Lower lobe of right lung (tissue), 2 donors: Measurements from ENCODE around the gene SLC30A9. TPM values are rescaled to one million over a fixed set of nuclear protein-coding genes. Genes with fewer than 3 reads are reported as not detected.

Source experiments
- ATAC-seq, 2 donors: fragments of 200-7000 bp; cut with Tn5 transposase; one replicate each; pipeline ENCODE4 v1.9.1; 2020 to 2022; ENCODE audit warnings: mild to moderate bottlenecking in 2 of 2, moderate library complexity in 2 of 2
- DNase-seq: peaks from one replicate; pipeline ENCODE4 v3.0.0-alpha.2; 2020
- H3K27ac ChIP-seq: fragments of 200-600 bp; one replicate; pipeline ENCODE4 v1.8.0; 2022
- H3K27me3 ChIP-seq: fragments of 200-600 bp; one replicate; pipeline ENCODE4 v1.8.0; 2022; ENCODE audit warnings: low read depth
- H3K36me3 ChIP-seq: fragments of 200-600 bp; one replicate; pipeline ENCODE4 v1.8.0; 2022; ENCODE audit warnings: mild to moderate bottlenecking
- H3K4me1 ChIP-seq: fragments of 200-600 bp; one replicate; pipeline ENCODE4 v1.8.0; 2022
- H3K4me3 ChIP-seq: fragments of 200-600 bp; one replicate; pipeline ENCODE4 v1.8.0; 2022; ENCODE audit warnings: mild to moderate bottlenecking
- H3K9me3 ChIP-seq: fragments of 200-600 bp; one replicate; pipeline ENCODE4 v1.8.0; 2022
- CTCF ChIP-seq: fragments of 200-600 bp; IDR thresholded peaks from one replicate; pipeline ENCODE4 v1.8.0; 2022; ENCODE audit warnings: antibody characterized with exemption, mild to moderate bottlenecking
- intact Hi-C: fragments of 100-400 bp; cut with DNase I; formaldehyde crosslinking; loops from one replicate; pipeline ENCODE4 v1.11.0; 2022
- total RNA-seq: library from RNA; stranded (reverse); fragmentation: NEBNext Ultra II Directional; extraction: Animal tissue kit (Norgen Biotek cat#: 25700); gene quantifications from one replicate; pipeline ENCODE4 v1.2.1, GENCODE V29; 2021
- donor health status: DM: no; HTN: yes; CAD: no; lungs with severe emphysema.

SLC30A9 gene
- total RNA-seq, 1 donor from 2014 or later: 37.7 TPM

GRCh38 chr4:42104521-42104920 is 114.2 kb downstream of the SLC30A9 start:
- no peak for ATAC-seq
- TF ChIP-seq CTCF: no peak
- no peaks in the 10 kb centered on the region for H3K4me1 ChIP-seq
- H3K27ac ChIP-seq: no peak overlapping the region
- intact Hi-C loops: no loop called here
- no peaks in the 10 kb centered on the region for H3K27me3 ChIP-seq
- DNase-seq: no peak
- no peaks in the 10 kb centered on the region for H3K9me3 ChIP-seq
- no peak overlapping the region for H3K4me3 ChIP-seq
- H3K36me3 ChIP-seq: no peaks in the 10 kb centered on the region

- Histone ChIP-seq H3K4me1 (no peaks in the 10 kb centered on the region), H3K4me3 (no peak overlapping the region), H3K27ac (no peak overlapping the region), H3K9me3 (no peaks in the 10 kb centered on the region), H3K27me3 (no peaks in the 10 kb centered on the region), H3K36me3 (no peaks in the 10 kb centered on the region)
- intact Hi-C loops: no loop called here
- DNase-seq: no peak
- TF ChIP-seq CTCF: no peak
- ATAC-seq: no peak
These were observed 122.5 kb downstream of the SLC30A9 start for GRCh38 chr4:42112846-42113245.

- Histone ChIP-seq H3K4me1 (no peaks in the 10 kb centered on the region), H3K27me3 (no peaks in the 10 kb centered on the region), H3K27ac (no peak overlapping the region), H3K9me3 (no peaks in the 10 kb centered on the region), H3K36me3 (no peaks in the 10 kb centered on the region), H3K4me3 (no peak overlapping the region)
- ATAC-seq (peak in 1 of 2 donors; percentile 53), DNase-seq (no peak)
- no peak for TF ChIP-seq CTCF
- intact Hi-C loops: no loop called here
These were observed 129.6 kb downstream of the SLC30A9 start for GRCh38 chr4:42119886-42120285.

GRCh38 chr4:42122237-42122636 is 131.9 kb downstream of the SLC30A9 start:
- H3K9me3 ChIP-seq: no peaks in the 10 kb centered on the region
- H3K36me3 ChIP-seq: no peaks in the 10 kb centered on the region
- H3K27ac ChIP-seq: no peak overlapping the region
- no peaks in the 10 kb centered on the region for H3K27me3 ChIP-seq
- DNase-seq: no peak
- no peak for ATAC-seq
- intact Hi-C loops: no loop called here
- H3K4me1 ChIP-seq: no peaks in the 10 kb centered on the region
- TF ChIP-seq CTCF: no peak
- H3K4me3 ChIP-seq: no peak overlapping the region

- no peaks in the 10 kb centered on the region for H3K27me3 ChIP-seq
- H3K9me3 ChIP-seq: no peaks in the 10 kb centered on the region
- no peaks in the 10 kb centered on the region for H3K4me1 ChIP-seq
- no peak overlapping the region for H3K27ac ChIP-seq
- no peak for DNase-seq
- no peaks in the 10 kb centered on the region for H3K36me3 ChIP-seq
- ATAC-seq: no peak
- intact Hi-C loops: no loop called here
- H3K4me3 ChIP-seq: no peak overlapping the region
- no peak for TF ChIP-seq CTCF
These were observed 132.8 kb downstream of the SLC30A9 start for GRCh38 chr4:42123071-42123644.

GRCh38 chr4:42132099-42132498 is 141.8 kb downstream of the SLC30A9 start:
- TF ChIP-seq CTCF: no peak
- intact Hi-C loops: no loop called here
- DNase-seq: no peak
- Histone ChIP-seq H3K4me1 (no peaks in the 10 kb centered on the region), H3K27me3 (no peaks in the 10 kb centered on the region), H3K27ac (no peak overlapping the region), H3K36me3 (no peaks in the 10 kb centered on the region), H3K4me3 (no peak overlapping the region), H3K9me3 (no peaks in the 10 kb centered on the region)
- ATAC-seq: no peak
